GM18951 (cell line): ENCODE results near the gene KCNH5.

Source experiments
- POLR2A ChIP-seq: IDR thresholded peaks from 4 replicates; pipeline ENCODE4 v1.6.1; 2011; ENCODE audit warnings: mild to moderate bottlenecking; ENCODE audit not compliant: insufficient read length, insufficient read depth; ENCODE audit errors: extremely low read depth
- in situ Hi-C: fragments of 300-500 bp; cut with MboI; formaldehyde crosslinking; loops from one replicate; pipeline ENCODE4 v1.12.0; 2022; ENCODE audit warnings: low sequenced_read_pairs, mixed read lengths, inconsistent platforms; ENCODE audit not compliant: unreplicated experiment

KCNH5 gene, protein sequence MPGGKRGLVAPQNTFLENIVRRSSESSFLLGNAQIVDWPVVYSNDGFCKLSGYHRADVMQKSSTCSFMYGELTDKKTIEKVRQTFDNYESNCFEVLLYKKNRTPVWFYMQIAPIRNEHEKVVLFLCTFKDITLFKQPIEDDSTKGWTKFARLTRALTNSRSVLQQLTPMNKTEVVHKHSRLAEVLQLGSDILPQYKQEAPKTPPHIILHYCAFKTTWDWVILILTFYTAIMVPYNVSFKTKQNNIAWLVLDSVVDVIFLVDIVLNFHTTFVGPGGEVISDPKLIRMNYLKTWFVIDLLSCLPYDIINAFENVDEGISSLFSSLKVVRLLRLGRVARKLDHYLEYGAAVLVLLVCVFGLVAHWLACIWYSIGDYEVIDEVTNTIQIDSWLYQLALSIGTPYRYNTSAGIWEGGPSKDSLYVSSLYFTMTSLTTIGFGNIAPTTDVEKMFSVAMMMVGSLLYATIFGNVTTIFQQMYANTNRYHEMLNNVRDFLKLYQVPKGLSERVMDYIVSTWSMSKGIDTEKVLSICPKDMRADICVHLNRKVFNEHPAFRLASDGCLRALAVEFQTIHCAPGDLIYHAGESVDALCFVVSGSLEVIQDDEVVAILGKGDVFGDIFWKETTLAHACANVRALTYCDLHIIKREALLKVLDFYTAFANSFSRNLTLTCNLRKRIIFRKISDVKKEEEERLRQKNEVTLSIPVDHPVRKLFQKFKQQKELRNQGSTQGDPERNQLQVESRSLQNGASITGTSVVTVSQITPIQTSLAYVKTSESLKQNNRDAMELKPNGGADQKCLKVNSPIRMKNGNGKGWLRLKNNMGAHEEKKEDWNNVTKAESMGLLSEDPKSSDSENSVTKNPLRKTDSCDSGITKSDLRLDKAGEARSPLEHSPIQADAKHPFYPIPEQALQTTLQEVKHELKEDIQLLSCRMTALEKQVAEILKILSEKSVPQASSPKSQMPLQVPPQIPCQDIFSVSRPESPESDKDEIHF

DNA sequence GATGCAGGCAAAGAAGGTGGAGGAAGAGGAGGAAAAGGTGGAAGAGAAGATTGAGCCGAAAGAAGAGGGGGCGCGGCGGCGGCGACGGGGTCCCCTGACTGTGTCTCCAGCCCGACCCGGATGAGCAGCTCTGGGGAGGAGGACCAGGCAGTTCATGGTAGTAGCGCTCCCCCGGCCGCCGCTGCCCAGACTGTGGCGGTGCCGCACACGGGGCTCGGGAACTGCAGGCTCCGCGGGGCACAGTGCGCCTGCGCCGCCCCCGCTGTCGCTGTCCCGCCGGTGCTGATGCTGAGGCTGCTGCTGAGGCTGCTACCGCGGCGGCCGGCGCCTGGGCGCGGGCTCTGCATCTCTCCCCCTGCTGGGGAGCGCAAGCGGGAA is at the start of gene KCNH5:
Gene KCNH5, minus strand, starts transcription at position 225 of the 378 bp plus-strand sequence. CDS start 272 bp downstream, outside the sequence.
- in situ Hi-C loops, result no loop called here
- TF ChIP-seq POLR2A, result no peak

- TF ChIP-seq POLR2A, result no peak
- in situ Hi-C loops, result no loop called here
Measured at GRCh38 chr14:63091394-63091996, 46.2 kb upstream of the KCNH5 start.

DNA sequence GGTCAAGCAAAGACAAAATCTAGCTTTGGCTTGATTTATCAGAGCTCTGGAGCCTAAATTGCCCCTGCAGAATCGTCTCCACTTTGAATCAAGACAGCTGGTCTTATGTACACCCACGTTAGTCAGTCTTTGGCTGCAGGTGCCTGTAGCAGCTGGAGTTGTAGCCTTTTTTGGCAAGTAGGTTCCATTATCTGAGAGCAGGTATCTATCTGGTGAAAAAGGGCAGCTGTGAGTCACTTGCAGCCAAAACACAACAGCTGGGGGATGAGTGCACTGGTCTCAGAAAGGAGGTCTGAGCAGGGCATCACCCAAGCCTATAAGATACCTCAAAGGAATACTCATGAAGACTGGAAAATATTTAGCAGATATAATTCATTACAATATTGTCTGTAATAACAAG is 43.6 kb upstream of the KCNH5 start:
- TF ChIP-seq POLR2A, result no peak
- in situ Hi-C loops, result no loop called here

GRCh38 chr14:63078569-63078968 is 33.3 kb upstream of the KCNH5 start:
- in situ Hi-C loops, result no loop called here
- no peak for TF ChIP-seq POLR2A

DNA sequence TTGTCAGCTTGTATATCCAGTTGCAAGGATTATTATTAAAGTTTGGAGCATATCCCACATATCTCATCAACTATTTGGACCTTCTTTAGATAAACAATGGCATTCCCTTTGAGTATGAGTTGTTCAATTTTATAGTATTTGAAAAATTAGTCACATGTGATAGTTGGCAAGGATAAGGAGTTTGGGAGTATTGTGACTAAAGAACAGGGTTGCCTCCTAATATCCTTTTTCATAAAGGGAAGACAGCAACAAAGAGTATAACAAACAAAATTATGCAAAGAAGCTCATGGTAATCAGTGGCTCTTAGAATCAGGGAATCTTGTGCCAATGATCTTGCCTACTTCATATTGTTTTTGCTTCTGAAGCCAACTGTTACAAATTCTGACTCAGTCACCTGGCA is 31.2 kb upstream of the KCNH5 start:
- no peak for TF ChIP-seq POLR2A
- in situ Hi-C loops, result no loop called here

DNA sequence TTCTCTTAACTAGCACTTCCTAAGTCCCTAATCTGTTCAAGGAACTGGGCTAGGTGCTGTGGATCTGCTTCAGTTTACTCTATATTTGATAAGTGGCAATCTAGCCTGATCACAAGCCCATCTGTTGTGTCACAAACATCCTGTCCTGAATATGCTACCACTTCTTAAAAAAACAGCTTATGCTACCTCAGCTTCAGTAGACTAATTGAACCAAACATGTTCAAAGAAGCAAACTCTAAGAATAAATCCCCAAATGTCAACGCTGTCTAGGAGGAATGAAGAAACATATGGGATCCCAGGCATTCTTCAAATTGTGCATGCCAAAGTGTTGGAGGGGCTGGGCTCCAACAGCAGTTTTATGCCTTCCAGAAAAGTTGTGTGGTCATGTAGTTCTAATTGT is 10.4 kb upstream of the KCNH5 start:
- in situ Hi-C loops, result no loop called here

GRCh38 chr14:63051992-63052391 is 6.7 kb upstream of the KCNH5 start:
- no peak for TF ChIP-seq POLR2A
- in situ Hi-C loops, result no loop called here

More for the DNA sequence above, 10.4 kb upstream of the KCNH5 start:
- no peak for TF ChIP-seq POLR2A

GRCh38 chr14:63051301-63051700 is 6.0 kb upstream of the KCNH5 start:
- in situ Hi-C loops, result no loop called here
- no peak for TF ChIP-seq POLR2A

DNA sequence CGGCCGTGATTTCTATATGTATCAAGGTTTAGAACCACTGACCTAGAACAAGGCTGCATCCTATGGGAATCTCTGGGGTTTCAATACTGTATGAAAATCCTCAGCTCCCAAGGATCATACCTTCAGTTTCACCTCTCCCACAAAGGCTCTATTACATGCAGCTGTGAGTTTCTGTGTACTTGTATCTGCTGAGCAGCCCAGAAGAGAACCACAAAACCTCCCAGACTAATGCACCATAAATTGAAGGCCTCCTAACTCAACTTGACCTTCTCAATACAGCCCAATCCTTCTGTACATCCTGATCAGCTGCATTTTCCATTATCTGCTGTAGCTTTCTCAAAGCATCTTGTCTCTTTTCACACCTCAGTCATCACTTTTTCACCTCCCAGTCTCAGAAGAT is 5.4 kb upstream of the KCNH5 start:
- TF ChIP-seq POLR2A, result no peak
- in situ Hi-C loops, result no loop called here

DNA sequence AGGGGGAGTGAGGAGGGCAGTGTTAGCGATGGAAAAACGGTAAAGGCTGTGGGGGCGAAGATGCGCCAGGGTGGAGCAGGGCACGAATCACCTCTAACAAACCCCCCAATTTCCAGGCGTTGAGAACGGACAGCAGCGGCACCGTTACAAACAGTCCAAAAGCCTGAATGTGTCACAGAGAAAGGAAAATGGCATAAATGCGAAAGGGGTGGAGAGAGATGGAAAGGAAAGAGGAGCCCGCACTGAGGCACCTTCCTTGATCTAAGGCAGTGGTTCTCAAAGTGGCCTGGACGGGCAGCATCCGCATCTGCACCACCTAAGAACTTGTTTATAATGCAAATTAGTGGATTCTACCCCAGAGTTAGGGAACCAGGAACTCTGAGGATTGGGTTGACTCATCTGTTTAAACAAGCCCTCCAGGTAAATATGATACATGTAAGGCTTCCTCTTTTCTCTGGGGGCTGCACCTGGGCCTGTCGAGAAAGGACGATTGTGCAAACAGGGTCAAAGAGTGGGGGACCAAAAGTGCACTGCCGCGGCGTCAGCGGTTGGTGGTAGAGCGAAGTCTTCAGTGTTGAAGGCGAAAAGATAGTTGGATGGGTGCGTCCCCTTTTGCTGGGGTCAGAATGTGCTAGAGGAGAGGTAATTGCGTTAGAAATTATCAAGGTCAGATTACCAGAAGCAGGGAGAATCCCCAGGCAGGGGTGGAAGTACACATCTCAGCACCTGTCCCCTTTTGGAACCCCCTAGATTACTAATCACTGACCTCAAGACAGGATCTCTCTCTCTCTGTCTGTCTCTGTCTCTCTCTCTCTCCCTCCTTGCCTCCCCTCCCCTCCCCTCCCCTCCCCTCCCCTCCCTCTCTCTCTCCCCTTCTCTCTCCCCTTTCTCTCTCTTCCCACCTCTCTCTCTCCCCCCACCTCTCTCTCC is 1.3 kb upstream of the KCNH5 start:
- in situ Hi-C loops, result no loop called here

GRCh38 chr14:63045612-63046320 is 508 bp upstream of the KCNH5 start:
- in situ Hi-C loops, result no loop called here
- no peak for TF ChIP-seq POLR2A

More for the DNA sequence above, 1.3 kb upstream of the KCNH5 start:
- no peak for TF ChIP-seq POLR2A

- TF ChIP-seq POLR2A, result no peak
- in situ Hi-C loops, result no loop called here
Measured at GRCh38 chr14:63039866-63040265, 5.4 kb downstream of the KCNH5 start.

DNA sequence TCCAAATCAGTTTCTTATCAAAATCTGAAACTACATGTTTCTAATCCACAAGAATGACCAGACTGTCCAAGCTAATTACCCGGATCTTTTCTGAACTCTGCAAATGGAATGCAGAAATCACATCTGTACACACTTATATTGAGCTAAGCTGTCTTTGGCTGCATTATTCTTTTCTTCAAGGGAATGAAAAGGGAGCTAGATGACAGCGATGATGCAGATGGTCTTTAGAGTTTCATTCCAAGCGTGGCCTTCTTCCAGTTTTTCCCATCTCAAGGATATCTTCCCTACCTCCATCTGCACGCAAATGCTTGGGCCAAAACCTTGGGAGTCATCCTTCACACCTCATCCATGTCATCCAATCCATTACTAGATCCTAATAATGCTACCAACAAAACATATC is 12.6 kb downstream of the KCNH5 start:
- in situ Hi-C loops, result no loop called here
- no peak for TF ChIP-seq POLR2A
